HAP-1 (cell line): ENCODE measurements around the gene PRAC1.

Experiments used
- DNase-seq, 2 experiments: peaks; one replicate each; pipeline ENCODE4 v3.0.0-alpha.2; 2016 to 2020; ENCODE audit warnings: low spot score in 2 of 2
- H3K27me3 ChIP-seq: fragments of 250-450 bp; sonication (Bioruptor Pico); 2 replicates; pipeline ENCODE4 v1.5.1; 2020; ENCODE audit warnings: low read depth, mild to moderate bottlenecking, moderate library complexity
- H3K36me3 ChIP-seq: fragments of 250-450 bp; sonication (Bioruptor Pico); replicated peaks from 2 replicates; pipeline ENCODE4 v1.5.1; 2020; ENCODE audit warnings: mild to moderate bottlenecking
- H3K4me1 ChIP-seq: fragments of 250-450 bp; sonication (Bioruptor Pico); 2 replicates; pipeline ENCODE4 v1.5.1; 2020; ENCODE audit warnings: mild to moderate bottlenecking
- H3K4me3 ChIP-seq: fragments of 250-450 bp; sonication (Bioruptor Pico); 2 replicates; pipeline ENCODE4 v1.5.1; 2020; ENCODE audit warnings: mild to moderate bottlenecking, moderate library complexity
- H3K9me3 ChIP-seq: fragments of 250-450 bp; sonication (Bioruptor Pico); 2 replicates; pipeline ENCODE4 v1.5.1; 2020; ENCODE audit warnings: mild to moderate bottlenecking, moderate library complexity
- in situ Hi-C: fragments of 300-500 bp; cut with MboI; formaldehyde crosslinking; loops from 3 replicates; pipeline ENCODE4 v1.14.3; 2020; ENCODE audit warnings: low sequenced_read_pairs, inconsistent platforms, mixed read lengths

Gene PRAC1

DNA sequence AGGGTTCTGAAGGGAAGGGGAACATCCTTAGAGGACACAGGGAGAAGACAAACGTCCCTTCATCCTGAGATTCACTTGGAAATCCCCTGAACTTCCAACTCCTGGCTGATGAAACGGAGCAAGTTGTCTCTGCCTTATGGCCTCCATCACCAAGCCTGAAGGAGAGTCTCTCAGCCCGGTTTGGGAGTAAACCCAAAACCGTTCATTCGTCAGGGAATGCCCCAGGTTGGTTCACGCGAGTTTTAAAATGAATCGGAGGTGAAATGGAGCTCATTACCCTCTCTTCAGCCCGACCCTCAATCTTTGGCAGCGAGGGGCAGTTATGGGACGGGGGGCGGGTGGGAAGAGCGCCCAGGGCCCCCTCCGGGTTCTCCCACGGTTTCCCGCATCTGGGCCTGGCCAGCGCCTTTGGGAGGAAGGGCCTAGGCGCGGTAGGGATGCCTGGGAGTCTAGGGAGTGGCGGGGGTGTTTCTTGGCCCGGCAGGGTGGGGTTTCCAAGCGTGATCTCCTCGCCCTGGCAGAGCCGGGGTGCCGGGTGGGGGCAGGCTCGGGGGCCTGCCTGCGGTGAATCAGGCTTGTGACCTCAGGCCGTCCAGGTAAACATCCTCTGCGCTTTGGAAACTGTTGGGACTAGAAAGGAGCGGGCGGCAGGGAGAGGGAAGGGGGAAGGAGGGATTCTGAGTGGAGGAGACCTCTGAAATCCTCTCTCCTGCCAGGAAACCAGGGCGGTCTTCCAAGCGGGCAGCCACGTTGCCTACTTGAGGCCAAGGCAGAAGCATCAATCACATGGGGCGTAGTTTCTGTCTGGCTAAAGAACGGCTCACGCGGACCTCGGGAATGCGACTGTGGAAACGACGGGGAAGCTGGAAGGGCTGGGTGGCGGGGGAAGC is 30.3 kb upstream of the PRAC1 start:
- Histone ChIP-seq H3K4me1 (peaks cover 4% of the 10 kb centered on the region; the same call in 1 of the 2 replicates), H3K36me3 (no peaks in the 10 kb centered on the region), H3K9me3 (no peaks in the 10 kb centered on the region), H3K4me3 (no peak overlapping the region), H3K27me3 (peaks cover 76% of the 10 kb centered on the region)
- DNase-seq = no peak
- in situ Hi-C loops = no loop called here

- H3K36me3 ChIP-seq = no peaks in the 10 kb centered on the region
- in situ Hi-C loops = no loop called here
These were observed 29.5 kb upstream of the PRAC1 start for GRCh38 chr17:48751733-48752398.

DNA sequence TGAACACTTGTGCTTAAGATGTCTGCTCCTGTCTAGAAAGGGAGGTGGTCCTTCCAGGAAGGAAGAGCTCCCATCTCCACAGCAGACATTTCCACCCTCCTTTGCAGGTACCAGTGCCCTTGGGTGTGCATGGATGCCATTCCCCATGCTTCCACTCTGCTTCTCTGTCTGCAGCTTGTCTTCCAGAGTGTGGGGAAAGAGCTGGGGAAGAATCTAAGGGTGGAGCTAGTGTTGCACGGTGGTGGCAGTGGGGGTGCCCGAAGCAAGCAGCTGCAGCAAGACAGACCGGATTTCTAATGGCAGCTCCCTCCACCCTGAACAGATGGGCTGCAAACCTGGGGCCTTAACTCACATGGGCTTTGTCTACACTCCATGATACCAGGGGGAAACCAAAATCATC is 28.9 kb upstream of the PRAC1 start:
- peaks cover 91% of the 10 kb centered on the region for H3K27me3 ChIP-seq
- H3K36me3 ChIP-seq = no peaks in the 10 kb centered on the region
- H3K4me3 ChIP-seq = no peak overlapping the region
- peaks cover 4% of the 10 kb centered on the region; the same call in 1 of the 2 replicates for H3K4me1 ChIP-seq
- H3K9me3 ChIP-seq = no peaks in the 10 kb centered on the region
- DNase-seq = no peak
- in situ Hi-C loops = no loop called here

More at GRCh38 chr17:48751733-48752398, 29.5 kb upstream of the PRAC1 start:
- no peaks in the 10 kb centered on the region for H3K9me3 ChIP-seq
- H3K27me3 ChIP-seq = peaks cover 84% of the 10 kb centered on the region
- H3K4me3 ChIP-seq = no peak overlapping the region
- DNase-seq = no peak
- peaks cover 4% of the 10 kb centered on the region; the same call in 1 of the 2 replicates for H3K4me1 ChIP-seq

DNA sequence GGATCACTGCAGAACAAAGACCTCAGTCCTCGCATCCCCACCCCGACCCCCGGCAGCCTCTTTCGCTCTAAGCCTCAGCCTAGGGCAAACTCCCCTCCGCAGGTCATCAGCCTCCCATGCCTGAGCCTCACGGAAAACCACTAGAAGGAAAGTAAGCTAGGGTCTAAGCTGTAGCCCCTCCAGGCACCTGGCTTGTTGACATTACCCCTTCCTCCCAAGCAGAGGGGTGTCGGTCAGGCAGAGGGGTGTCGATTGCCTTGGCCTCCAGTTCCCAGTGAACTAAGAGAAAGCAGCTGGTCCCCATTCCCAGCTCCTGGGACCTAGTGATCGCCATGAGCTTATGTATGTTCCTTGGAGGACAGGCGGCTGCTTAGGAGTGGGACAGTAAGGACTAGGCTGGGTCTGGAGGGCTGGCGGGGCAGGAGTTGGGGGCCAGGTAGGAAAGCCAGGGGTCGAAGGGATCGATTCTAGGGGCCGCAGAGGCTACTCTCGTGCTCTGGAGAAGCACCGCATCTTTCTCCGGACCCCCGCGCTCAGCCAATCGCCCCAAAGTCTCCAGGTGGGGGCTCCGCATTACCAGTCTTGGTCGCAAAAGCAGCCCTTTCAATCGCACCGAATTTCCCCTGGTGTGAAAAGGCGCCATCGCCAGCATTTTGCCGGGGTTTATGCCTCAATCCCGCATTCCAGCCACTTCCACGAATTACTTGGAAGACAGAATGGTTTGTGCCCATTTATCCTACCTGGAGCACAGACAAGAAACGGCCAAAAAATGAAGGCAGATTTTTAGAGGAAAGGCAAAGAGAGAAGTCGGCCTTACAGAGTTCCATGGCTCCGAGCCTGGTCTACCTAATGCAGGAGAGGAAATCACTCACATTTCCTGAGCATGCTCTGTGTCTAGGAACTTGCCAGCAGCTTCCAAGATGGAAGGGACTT is 27.6 kb upstream of the PRAC1 start:
- Histone ChIP-seq H3K27me3 (peaks cover 100% of the 10 kb centered on the region), H3K4me3 (no peak overlapping the region), H3K9me3 (no peaks in the 10 kb centered on the region), H3K4me1 (peaks cover 4% of the 10 kb centered on the region; the same call in 1 of the 2 replicates), H3K36me3 (no peaks in the 10 kb centered on the region)
- in situ Hi-C loops = no loop called here
- DNase-seq = no peak

DNA sequence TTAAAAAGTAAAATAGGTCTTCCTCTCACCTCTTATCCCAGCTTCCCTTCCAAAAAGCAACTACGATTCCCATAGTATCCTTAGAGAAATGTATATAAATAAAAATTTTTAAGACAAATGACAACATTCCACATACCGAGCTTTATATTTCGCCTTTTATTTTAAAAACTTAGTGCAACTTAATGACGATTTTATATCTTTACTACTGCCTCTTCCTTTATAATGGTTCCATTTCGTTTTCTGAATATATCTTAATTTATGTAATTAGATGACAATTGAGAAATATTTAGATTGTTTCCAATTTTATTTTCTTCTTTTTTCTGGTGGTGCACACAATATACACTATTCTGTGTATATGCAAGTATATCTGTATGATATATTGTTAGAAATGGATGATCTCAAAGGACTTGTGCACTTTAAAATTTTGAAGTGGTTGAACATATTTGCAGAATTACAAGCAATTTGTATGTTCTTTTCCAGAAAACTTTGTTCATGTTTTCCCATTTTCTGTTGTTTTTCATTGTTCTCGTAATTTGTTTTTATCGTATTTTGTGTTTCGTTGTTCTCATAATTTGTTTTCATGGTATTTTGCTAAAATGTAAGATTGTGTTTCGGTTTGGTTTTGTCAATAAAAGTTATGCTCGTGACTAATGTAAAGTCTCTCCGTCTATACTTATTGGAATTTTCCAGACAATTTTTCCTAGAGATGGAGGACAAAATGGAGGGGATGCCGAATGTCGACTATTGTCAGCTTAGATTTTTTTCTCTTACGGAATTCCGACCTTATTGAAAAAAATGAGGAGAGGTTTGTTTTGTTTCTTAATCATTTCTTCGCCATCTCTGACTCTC is 26.6 kb upstream of the PRAC1 start:
- DNase-seq = no peak
- in situ Hi-C loops = no loop called here
- Histone ChIP-seq H3K4me1 (no peaks in the 10 kb centered on the region), H3K9me3 (no peaks in the 10 kb centered on the region), H3K27me3 (peaks cover 98% of the 10 kb centered on the region), H3K4me3 (no peak overlapping the region), H3K36me3 (no peaks in the 10 kb centered on the region)

- Histone ChIP-seq H3K36me3 (no peaks in the 10 kb centered on the region), H3K9me3 (no peaks in the 10 kb centered on the region), H3K4me3 (no peak overlapping the region), H3K27me3 (peaks cover 98% of the 10 kb centered on the region), H3K4me1 (no peaks in the 10 kb centered on the region)
- in situ Hi-C loops = no loop called here
- no peak for DNase-seq
These were observed 25.4 kb upstream of the PRAC1 start for GRCh38 chr17:48747445-48748363.

DNA sequence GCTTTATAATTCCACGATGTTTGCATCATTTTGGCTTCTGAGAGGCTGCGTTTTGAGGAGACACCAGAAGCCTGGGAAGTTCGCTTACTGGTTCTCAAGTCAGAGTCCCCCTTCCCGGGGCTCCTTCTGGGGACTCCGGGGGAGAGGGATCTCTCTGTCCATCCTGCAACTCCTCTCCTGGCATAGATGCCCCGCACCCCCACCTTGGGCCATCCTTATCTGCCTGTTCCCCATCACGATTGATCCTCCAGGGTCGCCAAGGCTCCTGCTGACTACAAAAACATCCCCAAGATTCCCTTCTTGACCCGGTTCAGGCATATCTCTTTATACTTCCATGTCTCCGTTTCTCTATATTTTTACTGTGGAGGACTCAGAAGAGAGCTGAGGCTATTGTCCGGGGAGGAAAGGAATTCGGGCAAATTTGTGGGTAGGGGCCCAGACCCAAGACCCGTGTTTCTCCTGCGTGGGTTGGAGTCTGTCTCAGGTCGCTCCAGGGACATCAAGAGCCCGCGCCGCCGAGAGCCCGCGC is 24.7 kb upstream of the PRAC1 start:
- Histone ChIP-seq H3K4me1 (no peaks in the 10 kb centered on the region), H3K27me3 (peaks cover 96% of the 10 kb centered on the region), H3K4me3 (no peak overlapping the region), H3K36me3 (no peaks in the 10 kb centered on the region), H3K9me3 (no peaks in the 10 kb centered on the region)
- DNase-seq = no peak
- in situ Hi-C loops = no loop called here

- Histone ChIP-seq H3K27me3 (peaks cover 92% of the 10 kb centered on the region), H3K9me3 (no peaks in the 10 kb centered on the region), H3K36me3 (no peaks in the 10 kb centered on the region), H3K4me3 (no peak overlapping the region), H3K4me1 (no peaks in the 10 kb centered on the region)
- DNase-seq = no peak
- in situ Hi-C loops = no loop called here
These were observed 23.3 kb upstream of the PRAC1 start for GRCh38 chr17:48745381-48746275.

DNA sequence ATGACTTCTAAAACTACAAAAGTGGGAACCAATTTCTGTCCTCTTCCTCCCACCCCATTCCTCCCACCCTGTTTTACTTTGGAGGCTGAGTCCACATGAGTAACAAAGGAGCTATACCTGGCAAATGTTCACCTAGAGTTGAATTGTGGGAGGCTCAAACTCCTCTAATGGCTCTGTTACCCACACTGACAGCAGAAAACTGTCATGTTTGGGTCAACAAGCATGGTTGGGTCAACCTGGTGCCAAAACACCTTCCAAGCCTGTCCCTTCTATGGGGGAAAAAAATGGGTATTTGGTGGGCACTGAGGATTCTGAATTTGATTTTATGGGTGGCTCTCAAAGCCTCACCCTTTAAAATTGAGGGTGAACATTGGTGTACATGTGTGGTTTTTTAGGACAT is 18.2 kb upstream of the PRAC1 start:
- Histone ChIP-seq H3K27me3 (peaks cover 71% of the 10 kb centered on the region), H3K4me3 (no peak overlapping the region), H3K36me3 (no peaks in the 10 kb centered on the region), H3K4me1 (no peaks in the 10 kb centered on the region), H3K9me3 (no peaks in the 10 kb centered on the region)
- in situ Hi-C loops = no loop called here
- DNase-seq = no peak

GRCh38 chr17:48738803-48739526 is 16.6 kb upstream of the PRAC1 start:
- Histone ChIP-seq H3K9me3 (no peaks in the 10 kb centered on the region), H3K27me3 (peaks cover 61% of the 10 kb centered on the region), H3K4me1 (no peaks in the 10 kb centered on the region), H3K4me3 (no peak overlapping the region), H3K36me3 (no peaks in the 10 kb centered on the region)
- DNase-seq = no peak
- in situ Hi-C loops = no loop called here

GRCh38 chr17:48738424-48738802 is 16.1 kb upstream of the PRAC1 start:
- in situ Hi-C loops = no loop called here
- Histone ChIP-seq H3K4me3 (no peak overlapping the region), H3K9me3 (no peaks in the 10 kb centered on the region), H3K27me3 (peaks cover 56% of the 10 kb centered on the region), H3K36me3 (no peaks in the 10 kb centered on the region), H3K4me1 (no peaks in the 10 kb centered on the region)
- no peak for DNase-seq
